HCT116 (cell line): ENCODE measurements around the gene MYEOV. TPM values are rescaled to one million over a fixed set of nuclear protein-coding genes. Genes with fewer than 3 reads are reported as not detected.

Experiments used
- ATAC-seq: fragments of 200-7000 bp; cut with Tn5 transposase; 2 replicates; pipeline ENCODE4 v1.9.1; 2020; ENCODE audit warnings: mild to moderate bottlenecking, moderate library complexity
- BruUV-seq: library from RNA; stranded (reverse); fragments of 400-500 nt; replicated peaks from 2 replicates; lab custom pipeline; 2021; lab: Mats Ljungman, UMichigan
- CTCF ChIA-PET: fragments of 300-600 bp; sonication (Branson Sonifier 250); formaldehyde crosslinking; loops from one replicate; lab custom pipeline; 2021; ENCODE audit warnings: antibody characterized with exemption; lab: Charles Lee
- POLR2A ChIA-PET: fragments of 300-600, 350-600 bp; sonication (Branson Sonifier 250); formaldehyde crosslinking; loops from one replicate; lab custom pipeline; 2021; ENCODE audit warnings: antibody characterized with exemption; lab: Charles Lee
- RAD21 ChIA-PET, 2 experiments: fragments of 300-600 bp; sonication (Branson Sonifier 250); formaldehyde crosslinking; loops; one replicate each; lab custom pipeline; 2023; ENCODE audit warnings: low total read pairs in 2 of 2; ENCODE audit not compliant: uncharacterized antibody in 2 of 2, unreplicated experiment in 2 of 2, low non-redundant PET in 1 of 2; lab: Charles Lee
- DNase-seq: peaks from one replicate; pipeline ENCODE4 v3.0.0-alpha.2; 2010; ENCODE audit warnings: low read depth, low spot score
- H2AFZ ChIP-seq: fragments of 200-600 bp; shearing (Covaris generic), sonication (generic); 2 replicates; pipeline ENCODE4 v1.6.1; 2017; ENCODE audit warnings: low read depth, mixed run types, mixed read lengths, antibody characterized with exemption, low read length; ENCODE audit not compliant: poor library complexity, severe bottlenecking
- H3K27ac ChIP-seq: 2 replicates; pipeline ENCODE4 v1.5.1; 2012; ENCODE audit warnings: low read depth, low read length
- H3K27me3 ChIP-seq: fragments of 200-600 bp; sonication (generic); 2 replicates; pipeline ENCODE4 v1.6.1; 2016; ENCODE audit warnings: mixed run types, low read length, mixed read lengths; ENCODE audit not compliant: insufficient read depth
- H3K36me3 ChIP-seq, 2 experiments: fragments of 200-500 bp in 1 of 2; fragments of 200-600 bp in 1 of 2; sonication (Bioruptor generic) in 1 of 2; sonication (generic) in 1 of 2; 2 replicates each; pipeline versions ENCODE4 v1.5.1 to v1.6.1; 2014 to 2016; ENCODE audit warnings: low read length in 2 of 2, inconsistent platforms in 1 of 2, mixed read lengths in 1 of 2, mixed run types in 1 of 2; ENCODE audit not compliant: insufficient read depth in 2 of 2, control insufficient read depth in 1 of 2
- H3K4me1 ChIP-seq, 2 experiments: fragments of 200-600 bp in 1 of 2; sonication (generic) in 1 of 2; 2 replicates each; pipeline versions ENCODE4 v1.5.1 to v1.6.1; 2012 to 2017; ENCODE audit warnings: low read length in 2 of 2, inconsistent platforms in 1 of 2, mild to moderate bottlenecking in 1 of 2, mixed read lengths in 1 of 2, mixed run types in 1 of 2, moderate library complexity in 1 of 2; ENCODE audit not compliant: insufficient read depth in 2 of 2, control insufficient read depth in 1 of 2
- H3K4me2 ChIP-seq: fragments of 200-600 bp; sonication (generic); 2 replicates; pipeline ENCODE4 v1.6.1; 2017; ENCODE audit warnings: mixed run types, low read length, mixed read lengths
- H3K4me3 ChIP-seq, 2 experiments: fragments of 200-600 bp in 1 of 2; sonication (generic) in 1 of 2; replicated peaks in 1 of 2; 2 replicates each; pipeline ENCODE4 v1.5.1; 2011 to 2016; ENCODE audit warnings: low read length in 2 of 2, control low read depth in 1 of 2, low read depth in 1 of 2, mild to moderate bottlenecking in 1 of 2, mixed read lengths in 1 of 2, mixed run types in 1 of 2
- H3K79me2 ChIP-seq: fragments of 200-600 bp; sonication (generic); 2 replicates; pipeline ENCODE4 v1.6.1; 2017; ENCODE audit warnings: mild to moderate bottlenecking, mixed run types, low read length, moderate library complexity, mixed read lengths; ENCODE audit not compliant: insufficient read depth
- H3K9ac ChIP-seq: fragments of 200-600 bp; sonication (generic); 2 replicates; pipeline ENCODE4 v1.6.1; 2016; ENCODE audit warnings: low read length, mixed read lengths
- H3K9me2 ChIP-seq: fragments of 200-600 bp; sonication (generic), shearing (Covaris generic); 2 replicates; pipeline ENCODE4 v1.6.1; 2017; ENCODE audit warnings: mixed run types, mild to moderate bottlenecking, moderate library complexity; ENCODE audit not compliant: insufficient read depth
- H3K9me3 ChIP-seq, 2 experiments: fragments of 200-500 bp in 1 of 2; fragments of 200-600 bp in 1 of 2; sonication (Bioruptor generic) in 1 of 2; sonication (generic) in 1 of 2; 2 replicates each; pipeline ENCODE4 v1.6.1; 2014 to 2017; ENCODE audit warnings: low read length in 2 of 2, mixed read lengths in 2 of 2, inconsistent platforms in 1 of 2, low read depth in 1 of 2, mild to moderate bottlenecking in 1 of 2, mixed run types in 1 of 2, moderate library complexity in 1 of 2; ENCODE audit not compliant: control insufficient read depth in 1 of 2, insufficient read depth in 1 of 2
- H4K20me1 ChIP-seq: fragments of 200-600 bp; sonication (generic), shearing (Covaris generic); 2 replicates; pipeline ENCODE4 v1.6.1; 2017; ENCODE audit warnings: mixed run types, mild to moderate bottlenecking, moderate library complexity; ENCODE audit not compliant: insufficient read depth
- ELF1 ChIP-seq: IDR thresholded peaks from 2 replicates; pipeline ENCODE4 v1.6.1; 2012; ENCODE audit warnings: low read depth, borderline replicate concordance
- POLR2A ChIP-seq: IDR thresholded peaks from 2 replicates; pipeline ENCODE4 v1.7.0; 2011; ENCODE audit warnings: borderline replicate concordance; ENCODE audit not compliant: insufficient read depth, insufficient read length; ENCODE audit errors: extremely low read depth
- POLR2AphosphoS5 ChIP-seq: IDR thresholded peaks from 2 replicates; pipeline ENCODE4 v1.6.1; 2011; ENCODE audit warnings: mild to moderate bottlenecking, low read depth, low read length, moderate library complexity
- REST ChIP-seq: IDR thresholded peaks from 2 replicates; pipeline ENCODE4 v1.6.1; 2012; ENCODE audit warnings: low read depth
- TCF7L2 ChIP-seq: IDR thresholded peaks from 2 replicates; pipeline ENCODE4 v1.7.0; 2011; ENCODE audit warnings: borderline replicate concordance, inconsistent platforms; ENCODE audit not compliant: insufficient read depth, insufficient read length; ENCODE audit errors: extremely low read depth
- ZFX ChIP-seq: fragments of 450-650 bp; IDR thresholded peaks from 2 replicates; pipeline ENCODE4 v1.6.1; 2017
- intact Hi-C: fragments of 100-400 bp; cut with micrococcal nuclease; formaldehyde crosslinking; loops from 2 replicates; pipeline ENCODE4 v1.10.0; 2022
- total RNA-seq: library from RNA; stranded (reverse); gene quantifications from one replicate; pipeline ENCODE4 v1.2.1, GENCODE V29; 2021; ENCODE audit not compliant: unreplicated experiment
- TF ChIP-seq, protein P1 (sequence below): IDR thresholded peaks from 2 replicates; pipeline ENCODE4 v1.6.1; 2012

Gene MYEOV
- total RNA-seq, 1 experiment from 2014 or later: 135 TPM

DNA sequence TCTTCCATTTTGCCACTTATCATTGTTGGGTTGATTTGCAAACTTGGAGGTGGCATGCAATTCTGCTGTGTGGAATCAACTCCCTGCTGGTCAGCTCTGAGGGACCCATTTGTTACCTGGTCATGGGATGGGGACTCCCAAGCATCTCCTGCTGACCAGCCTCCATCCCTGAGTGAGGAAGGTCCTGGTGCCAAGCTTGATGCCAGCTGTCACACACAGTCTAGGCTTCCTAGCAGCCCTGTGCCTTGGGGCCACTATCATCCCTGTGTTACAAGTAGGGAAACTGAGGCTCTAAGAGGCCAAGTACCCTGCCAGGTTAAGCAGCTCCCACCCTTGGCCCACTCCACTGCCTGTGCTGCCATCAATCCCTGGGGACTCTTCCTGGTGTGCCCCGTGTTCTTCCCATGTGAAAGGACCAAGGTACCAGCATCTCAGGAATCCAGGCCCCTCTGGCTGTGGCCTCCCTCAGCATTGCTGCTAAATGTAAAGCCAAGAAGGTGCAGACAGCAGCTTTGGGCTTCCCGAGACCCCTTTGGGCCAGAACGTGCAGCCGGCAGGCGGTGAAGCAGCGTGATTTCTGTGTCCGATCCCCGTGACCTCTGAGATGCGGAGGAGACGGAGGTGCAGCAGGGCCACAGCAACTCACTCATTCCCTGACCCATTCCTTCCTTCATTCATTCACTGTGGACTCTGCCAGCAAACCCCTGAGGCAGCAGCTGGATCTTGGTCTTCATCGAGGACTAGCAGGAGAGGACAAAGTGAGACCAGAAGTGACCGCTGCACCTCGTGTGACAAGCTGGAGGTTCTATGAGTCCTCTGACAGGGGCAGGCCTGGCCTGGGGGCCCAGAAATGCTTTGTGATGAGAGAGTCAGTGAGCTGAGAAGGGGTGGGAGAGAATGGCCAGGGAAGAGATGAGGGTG, 49.7 kb downstream of the MYEOV start:
- H3K9ac ChIP-seq: no peak overlapping the region

GRCh38 chr11:69344570-69345145, 50.7 kb downstream of the MYEOV start:
- intact Hi-C loops: no loop called here
- no peak for ATAC-seq
- no peak for TF ChIP-seq ELF1
- TF ChIP-seq REST: no peak
- TF ChIP-seq, protein P1, sequence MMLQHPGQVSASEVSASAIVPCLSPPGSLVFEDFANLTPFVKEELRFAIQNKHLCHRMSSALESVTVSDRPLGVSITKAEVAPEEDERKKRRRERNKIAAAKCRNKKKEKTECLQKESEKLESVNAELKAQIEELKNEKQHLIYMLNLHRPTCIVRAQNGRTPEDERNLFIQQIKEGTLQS: no peak
- no peak for TF ChIP-seq POLR2A
- H3K27ac ChIP-seq: no peak overlapping the region
- H3K9me2 ChIP-seq: no peaks in the 10 kb centered on the region
- no peak overlapping the region for H2AFZ ChIP-seq
- no peak overlapping the region for H3K9ac ChIP-seq
- RAD21 ChIA-PET: no interaction called here
- H3K27me3 ChIP-seq: no peaks in the 10 kb centered on the region
- H3K9me3 ChIP-seq: peaks cover 0 to 6% of the 10 kb centered on the region in 2 experiments; a peak in 2 of 4 replicates
- TSS peak; percentile 11 for BruUV-seq
- POLR2A ChIA-PET: no interaction called here
- H3K4me1 ChIP-seq: peaks cover 0 to 24% of the 10 kb centered on the region in 2 experiments; a peak in 2 of 4 replicates
- DNase-seq: no peak
- peaks cover 50% of the 10 kb centered on the region for H3K79me2 ChIP-seq
- no peak overlapping the region for H3K4me3 ChIP-seq
- peaks cover 0 to 42% of the 10 kb centered on the region in 2 experiments; a peak in 2 of 4 replicates for H3K36me3 ChIP-seq
- H3K4me2 ChIP-seq: no peak overlapping the region
- H4K20me1 ChIP-seq: no peaks in the 10 kb centered on the region
- CTCF ChIA-PET: no interaction called here

More for the DNA sequence above, 49.7 kb downstream of the MYEOV start:
- ChIA-PET RAD21 (no interaction called here), CTCF (no interaction called here), POLR2A (no interaction called here)
- H3K4me2 ChIP-seq: no peak overlapping the region
- ATAC-seq (no peak), DNase-seq (no peak)
- TF ChIP-seq ZFX (no peak), TCF7L2 (no peak), POLR2AphosphoS5 (no peak)
- intact Hi-C loops: no loop called here
- peaks cover 0 to 4% of the 10 kb centered on the region in 2 experiments; a peak in 2 of 4 replicates for H3K9me3 ChIP-seq
- BruUV-seq: no TSS peak
- peaks cover 50% of the 10 kb centered on the region for H3K79me2 ChIP-seq
- H3K9me2 ChIP-seq: no peaks in the 10 kb centered on the region
- no peaks in the 10 kb centered on the region for H4K20me1 ChIP-seq
- H3K36me3 ChIP-seq: peaks cover 0 to 48% of the 10 kb centered on the region in 2 experiments; a peak in 2 of 4 replicates
- H3K4me3 ChIP-seq: no peak overlapping the region
- H3K27me3 ChIP-seq: no peaks in the 10 kb centered on the region
- H3K27ac ChIP-seq: no peak overlapping the region
- no peak overlapping the region for H2AFZ ChIP-seq
- peaks cover 0 to 19% of the 10 kb centered on the region in 2 experiments; a peak in 1 of 4 replicates for H3K4me1 ChIP-seq
